GM12878 (cell line): ENCODE measurements around the gene FBXW8. TPM values are rescaled to one million over a fixed set of nuclear protein-coding genes. Genes with fewer than 3 reads are reported as not detected.

Experiments used
- BRCA1 ChIP-seq: IDR thresholded peaks from 2 replicates; pipeline ENCODE4 v1.6.1; 2011; ENCODE audit warnings: low read depth, low read length, improper control_type of control experiment
- CEBPB ChIP-seq, 2 experiments: fragments of 150-350 bp in 1 of 2; IDR thresholded peaks; 2 replicates each; pipeline ENCODE4 v1.6.1; 2012 to 2014; ENCODE audit warnings: low read depth in 2 of 2, low read length in 2 of 2, borderline replicate concordance in 1 of 2, inconsistent platforms in 1 of 2
- EZH2 ChIP-seq: IDR thresholded peaks from 2 replicates; pipeline ENCODE4 v1.6.1; 2012; ENCODE audit warnings: low read depth, mild to moderate bottlenecking, control low read depth, inconsistent platforms, low read length, borderline replicate concordance; ENCODE audit not compliant: control insufficient read depth
- HDGF ChIP-seq: fragments of 450-650 bp; IDR thresholded peaks from 2 replicates; pipeline ENCODE4 v1.6.1; 2016; ENCODE audit warnings: antibody characterized with exemption
- IRF4 ChIP-seq: IDR thresholded peaks from 2 replicates; pipeline ENCODE4 v1.6.1; 2011; ENCODE audit warnings: low read depth, low read length
- PRDM15 ChIP-seq: fragments of 450-650 bp; formaldehyde crosslinking; IDR thresholded peaks from 2 replicates; pipeline ENCODE4 v1.4.0; 2020; ENCODE audit warnings: mild to moderate bottlenecking, moderate library complexity
- RELB ChIP-seq: fragments of 450-650 bp; IDR thresholded peaks from 2 replicates; pipeline ENCODE4 v1.6.1; 2017; ENCODE audit warnings: low read depth, mild to moderate bottlenecking, moderate library complexity
- RUNX3 ChIP-seq: IDR thresholded peaks from 2 replicates; pipeline ENCODE4 v1.6.1; 2012; ENCODE audit warnings: low read length, inconsistent platforms
- SREBF2 ChIP-seq: IDR thresholded peaks from 2 replicates; pipeline ENCODE4 v1.6.1; 2012; ENCODE audit warnings: mild to moderate bottlenecking, low read length
- TAF1 ChIP-seq: IDR thresholded peaks from 2 replicates; pipeline ENCODE4 v1.6.1; 2011; ENCODE audit warnings: mild to moderate bottlenecking, low read depth, low read length, borderline replicate concordance
- TCF12 ChIP-seq: IDR thresholded peaks from 2 replicates; pipeline ENCODE4 v1.6.1; 2011; ENCODE audit warnings: low read depth, mild to moderate bottlenecking, low read length
- ZZZ3 ChIP-seq: IDR thresholded peaks from 2 replicates; pipeline ENCODE4 v1.6.1; 2011; ENCODE audit warnings: low read depth; ENCODE audit not compliant: control insufficient read depth, insufficient read length
- polyA plus RNA-seq, 11 experiments: library from polyadenylated mRNA; depleted of rRNA in 4 of 11; unstranded in 6 of 11; stranded (reverse) in 5 of 11; fragments of >200 nt; fragmentation: Nextera tagmentation in 4 of 11; fragmentation: Illumina TruSeq in 1 of 11; extraction: Ambion mirVana in 4 of 11; extraction: Trizol in 1 of 11; gene quantifications; 1 replicate in 1 of 11; 2 replicates in 10 of 11; pipeline versions ENCODE4 v1.2.1 to v1.2.3, GENCODE V29; 2011 to 2016; ENCODE audit warnings: inconsistent platforms in 2 of 11, missing spikeins in 2 of 11, low read depth in 1 of 11
- total RNA-seq, 4 experiments: library from RNA; depleted of rRNA in 3 of 4; stranded (reverse); fragments of >200 nt in 3 of 4; fragmentation: Illumina TruSeq in 1 of 4; extraction: Trizol in 1 of 4; gene quantifications; 2 replicates each; pipeline versions ENCODE4 v1.2.1 to v1.2.3, GENCODE V29; 2013 to 2021
- TF ChIP-seq, protein P1 (sequence below): fragments of 450-650 bp; formaldehyde crosslinking; IDR thresholded peaks from 2 replicates; pipeline ENCODE4 v1.4.0; 2022; ENCODE audit warnings: mild to moderate bottlenecking, moderate library complexity
- TF ChIP-seq, protein P2 (sequence below): IDR thresholded peaks from 2 replicates; pipeline ENCODE4 v1.6.1; 2011; ENCODE audit warnings: borderline replicate concordance, low read depth, mild to moderate bottlenecking, moderate library complexity, mixed read lengths, low read length; ENCODE audit not compliant: insufficient read depth; ENCODE audit errors: extremely low read length
- TF ChIP-seq, protein P3 (sequence below): fragments of 450-650 bp; IDR thresholded peaks from 2 replicates; pipeline ENCODE4 v1.6.1; 2017; ENCODE audit warnings: mild to moderate bottlenecking, moderate library complexity

FBXW8 gene
- total and polyA plus RNA-seq, 10 of the 15 experiments (the other 5 are each of a cell fraction or from before 2014, with no cell fraction given) = 0.49 to 7.5 (median 4.4) TPM

- no peak for TF ChIP-seq PRDM15 (CRISPR knock-in tag)
- TF ChIP-seq CEBPB (IDR thresholded peaks at IDR 0.05; ENCODE audit: borderline replicate concordance in 1 of 2, low read depth in 2 of 2, low read length in 2 of 2) = peak in 1 of 2 experiments; percentile 74; a peak in 1 of 4 replicates
- TF ChIP-seq BRCA1 = no peak
- TF ChIP-seq, protein P1, sequence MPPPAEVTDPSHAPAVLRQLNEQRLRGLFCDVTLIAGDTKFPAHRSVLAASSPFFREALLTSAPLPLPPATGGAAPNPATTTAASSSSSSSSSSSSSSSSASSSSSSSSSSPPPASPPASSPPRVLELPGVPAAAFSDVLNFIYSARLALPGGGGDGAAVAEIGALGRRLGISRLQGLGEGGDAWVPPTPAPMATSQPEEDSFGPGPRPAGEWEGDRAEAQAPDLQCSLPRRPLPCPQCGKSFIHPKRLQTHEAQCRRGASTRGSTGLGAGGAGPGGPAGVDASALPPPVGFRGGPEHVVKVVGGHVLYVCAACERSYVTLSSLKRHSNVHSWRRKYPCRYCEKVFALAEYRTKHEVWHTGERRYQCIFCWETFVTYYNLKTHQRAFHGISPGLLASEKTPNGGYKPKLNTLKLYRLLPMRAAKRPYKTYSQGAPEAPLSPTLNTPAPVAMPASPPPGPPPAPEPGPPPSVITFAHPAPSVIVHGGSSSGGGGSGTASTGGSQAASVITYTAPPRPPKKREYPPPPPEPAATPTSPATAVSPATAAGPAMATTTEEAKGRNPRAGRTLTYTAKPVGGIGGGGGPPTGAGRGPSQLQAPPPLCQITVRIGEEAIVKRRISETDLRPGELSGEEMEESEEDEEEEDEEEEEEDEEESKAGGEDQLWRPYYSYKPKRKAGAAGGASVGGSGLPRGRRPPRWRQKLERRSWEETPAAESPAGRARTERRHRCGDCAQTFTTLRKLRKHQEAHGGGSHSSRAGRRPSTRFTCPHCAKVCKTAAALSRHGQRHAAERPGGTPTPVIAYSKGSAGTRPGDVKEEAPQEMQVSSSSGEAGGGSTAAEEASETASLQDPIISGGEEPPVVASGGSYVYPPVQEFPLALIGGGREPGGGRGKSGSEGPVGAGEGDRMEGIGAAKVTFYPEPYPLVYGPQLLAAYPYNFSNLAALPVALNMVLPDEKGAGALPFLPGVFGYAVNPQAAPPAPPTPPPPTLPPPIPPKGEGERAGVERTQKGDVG (CRISPR knock-in tag) = no peak
- peak; percentile 42; the same call in 1 of the 2 replicates for TF ChIP-seq IRF4
- TF ChIP-seq RUNX3 = peak; percentile 84
- no peak for TF ChIP-seq SREBF2
- TF ChIP-seq HDGF = no peak
- TF ChIP-seq, protein P2, sequence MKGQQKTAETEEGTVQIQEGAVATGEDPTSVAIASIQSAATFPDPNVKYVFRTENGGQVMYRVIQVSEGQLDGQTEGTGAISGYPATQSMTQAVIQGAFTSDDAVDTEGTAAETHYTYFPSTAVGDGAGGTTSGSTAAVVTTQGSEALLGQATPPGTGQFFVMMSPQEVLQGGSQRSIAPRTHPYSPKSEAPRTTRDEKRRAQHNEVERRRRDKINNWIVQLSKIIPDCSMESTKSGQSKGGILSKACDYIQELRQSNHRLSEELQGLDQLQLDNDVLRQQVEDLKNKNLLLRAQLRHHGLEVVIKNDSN = no peak
- no peak for TF ChIP-seq TCF12
- TF ChIP-seq ZZZ3 = no peak
- TF ChIP-seq, protein P3, sequence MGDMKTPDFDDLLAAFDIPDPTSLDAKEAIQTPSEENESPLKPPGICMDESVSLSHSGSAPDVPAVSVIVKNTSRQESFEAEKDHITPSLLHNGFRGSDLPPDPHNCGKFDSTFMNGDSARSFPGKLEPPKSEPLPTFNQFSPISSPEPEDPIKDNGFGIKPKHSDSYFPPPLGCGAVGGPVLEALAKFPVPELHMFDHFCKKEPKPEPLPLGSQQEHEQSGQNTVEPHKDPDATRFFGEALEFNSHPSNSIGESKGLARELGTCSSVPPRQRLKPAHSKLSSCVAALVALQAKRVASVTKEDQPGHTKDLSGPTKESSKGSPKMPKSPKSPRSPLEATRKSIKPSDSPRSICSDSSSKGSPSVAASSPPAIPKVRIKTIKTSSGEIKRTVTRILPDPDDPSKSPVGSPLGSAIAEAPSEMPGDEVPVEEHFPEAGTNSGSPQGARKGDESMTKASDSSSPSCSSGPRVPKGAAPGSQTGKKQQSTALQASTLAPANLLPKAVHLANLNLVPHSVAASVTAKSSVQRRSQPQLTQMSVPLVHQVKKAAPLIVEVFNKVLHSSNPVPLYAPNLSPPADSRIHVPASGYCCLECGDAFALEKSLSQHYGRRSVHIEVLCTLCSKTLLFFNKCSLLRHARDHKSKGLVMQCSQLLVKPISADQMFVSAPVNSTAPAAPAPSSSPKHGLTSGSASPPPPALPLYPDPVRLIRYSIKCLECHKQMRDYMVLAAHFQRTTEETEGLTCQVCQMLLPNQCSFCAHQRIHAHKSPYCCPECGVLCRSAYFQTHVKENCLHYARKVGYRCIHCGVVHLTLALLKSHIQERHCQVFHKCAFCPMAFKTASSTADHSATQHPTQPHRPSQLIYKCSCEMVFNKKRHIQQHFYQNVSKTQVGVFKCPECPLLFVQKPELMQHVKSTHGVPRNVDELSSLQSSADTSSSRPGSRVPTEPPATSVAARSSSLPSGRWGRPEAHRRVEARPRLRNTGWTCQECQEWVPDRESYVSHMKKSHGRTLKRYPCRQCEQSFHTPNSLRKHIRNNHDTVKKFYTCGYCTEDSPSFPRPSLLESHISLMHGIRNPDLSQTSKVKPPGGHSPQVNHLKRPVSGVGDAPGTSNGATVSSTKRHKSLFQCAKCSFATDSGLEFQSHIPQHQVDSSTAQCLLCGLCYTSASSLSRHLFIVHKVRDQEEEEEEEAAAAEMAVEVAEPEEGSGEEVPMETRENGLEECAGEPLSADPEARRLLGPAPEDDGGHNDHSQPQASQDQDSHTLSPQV = no peak
- TF ChIP-seq TAF1 = no peak
- TF ChIP-seq EZH2 = no peak
- TF ChIP-seq RELB = no peak
Observed at GRCh38 chr12:116922194-116922897, 11.6 kb downstream of the FBXW8 start (continued).
